RWPE2 (cell line): ENCODE results near the gene SOHLH1.

Experiments used
- ATAC-seq: fragments of 200-7000 bp; cut with Tn5 transposase; 3 replicates; pipeline ENCODE4 v1.9.1; 2021; ENCODE audit warnings: low read depth
- DNase-seq: peaks from one replicate; pipeline ENCODE4 v3.0.0-alpha.2; 2020; ENCODE audit warnings: low spot score
- H3K27ac ChIP-seq: fragments of 450-650 bp; 2 replicates; pipeline ENCODE4 v1.5.1; 2017; ENCODE audit warnings: mild to moderate bottlenecking; ENCODE audit not compliant: poor library complexity, severe bottlenecking
- H3K27me3 ChIP-seq: fragments of 250-450 bp; sonication (Bioruptor Pico); 2 replicates; pipeline ENCODE4 v1.5.1; 2021; ENCODE audit warnings: mild to moderate bottlenecking, moderate library complexity; ENCODE audit not compliant: insufficient read depth, poor library complexity, severe bottlenecking
- H3K36me3 ChIP-seq: fragments of 250-450 bp; sonication (Bioruptor Pico); 2 replicates; pipeline ENCODE4 v1.5.1; 2020; ENCODE audit warnings: low read depth, mild to moderate bottlenecking, moderate library complexity
- H3K4me1 ChIP-seq: fragments of 250-450 bp; sonication (Bioruptor Pico); 2 replicates; pipeline ENCODE4 v1.5.1; 2021; ENCODE audit warnings: mild to moderate bottlenecking, moderate library complexity; ENCODE audit not compliant: insufficient read depth, poor library complexity, severe bottlenecking
- H3K4me3 ChIP-seq: fragments of 250-450 bp; sonication (Bioruptor Pico); 2 replicates; pipeline ENCODE4 v1.5.1; 2021; ENCODE audit warnings: mild to moderate bottlenecking, moderate library complexity; ENCODE audit not compliant: severe bottlenecking
- H3K9me3 ChIP-seq: fragments of 250-450 bp; sonication (Bioruptor Pico); 2 replicates; pipeline ENCODE4 v1.5.1; 2021; ENCODE audit warnings: mild to moderate bottlenecking, moderate library complexity; ENCODE audit not compliant: severe bottlenecking
- TF ChIP-seq, protein P1 (sequence below): fragments of 450-650 bp; IDR thresholded peaks from one replicate; pipeline ENCODE4 v1.5.1; 2017; ENCODE audit warnings: mild to moderate bottlenecking, moderate library complexity; ENCODE audit not compliant: poor library complexity, severe bottlenecking

The SOHLH1 gene

DNA sequence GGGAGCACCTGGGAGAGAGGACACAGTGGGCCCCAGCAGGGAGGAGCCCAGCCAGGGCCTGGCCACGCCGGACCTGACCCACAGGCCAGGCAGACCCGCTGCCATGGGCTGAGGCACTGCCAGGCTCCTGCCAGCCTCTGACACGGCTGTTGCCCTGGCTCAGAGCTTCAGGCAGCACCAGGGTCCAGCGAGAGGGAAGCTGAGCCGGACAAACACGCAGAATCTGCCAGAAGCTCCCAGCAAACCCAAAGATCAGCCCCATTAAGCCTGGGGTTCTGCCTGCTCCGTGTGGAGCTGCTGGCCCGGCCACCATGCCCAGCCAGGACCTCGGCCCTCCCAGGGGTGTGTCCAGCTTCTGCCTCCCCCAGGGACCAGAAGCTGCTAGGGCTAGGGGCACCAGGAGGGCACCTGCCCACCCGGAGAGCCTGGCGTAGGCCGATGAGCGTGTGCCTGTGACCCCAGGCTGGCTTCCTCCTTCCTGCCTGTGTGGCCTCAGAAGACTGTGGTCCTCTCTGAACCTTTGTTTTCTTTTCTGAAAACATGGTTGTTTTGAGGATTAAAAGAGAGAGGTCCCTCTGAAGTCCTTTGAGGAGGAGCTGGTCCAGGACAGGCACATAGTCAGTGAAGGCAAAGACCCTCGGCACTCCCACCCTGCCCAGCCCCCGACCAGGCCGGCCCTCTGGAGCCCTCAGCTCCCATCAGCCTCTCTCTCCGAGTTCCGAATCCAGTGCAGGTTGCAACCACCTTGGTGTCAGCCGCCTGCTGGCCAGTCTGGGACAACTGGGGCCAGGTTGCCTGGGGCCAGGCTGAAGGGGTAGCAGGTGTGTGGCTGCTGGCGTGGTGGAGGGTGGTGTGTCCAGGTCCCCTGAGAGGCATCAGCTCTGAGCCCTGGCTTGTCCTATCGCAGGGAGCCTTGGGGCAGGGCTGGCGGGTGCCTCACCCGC lies 42.3 kb upstream of the SOHLH1 start:
- Histone ChIP-seq H3K9me3 (no peaks in the 10 kb centered on the region), H3K4me3 (no peak overlapping the region), H3K4me1 (no peaks in the 10 kb centered on the region), H3K27ac (no peak overlapping the region), H3K36me3 (no peaks in the 10 kb centered on the region), H3K27me3 (peaks cover 30% of the 10 kb centered on the region)
- TF ChIP-seq, protein P1, sequence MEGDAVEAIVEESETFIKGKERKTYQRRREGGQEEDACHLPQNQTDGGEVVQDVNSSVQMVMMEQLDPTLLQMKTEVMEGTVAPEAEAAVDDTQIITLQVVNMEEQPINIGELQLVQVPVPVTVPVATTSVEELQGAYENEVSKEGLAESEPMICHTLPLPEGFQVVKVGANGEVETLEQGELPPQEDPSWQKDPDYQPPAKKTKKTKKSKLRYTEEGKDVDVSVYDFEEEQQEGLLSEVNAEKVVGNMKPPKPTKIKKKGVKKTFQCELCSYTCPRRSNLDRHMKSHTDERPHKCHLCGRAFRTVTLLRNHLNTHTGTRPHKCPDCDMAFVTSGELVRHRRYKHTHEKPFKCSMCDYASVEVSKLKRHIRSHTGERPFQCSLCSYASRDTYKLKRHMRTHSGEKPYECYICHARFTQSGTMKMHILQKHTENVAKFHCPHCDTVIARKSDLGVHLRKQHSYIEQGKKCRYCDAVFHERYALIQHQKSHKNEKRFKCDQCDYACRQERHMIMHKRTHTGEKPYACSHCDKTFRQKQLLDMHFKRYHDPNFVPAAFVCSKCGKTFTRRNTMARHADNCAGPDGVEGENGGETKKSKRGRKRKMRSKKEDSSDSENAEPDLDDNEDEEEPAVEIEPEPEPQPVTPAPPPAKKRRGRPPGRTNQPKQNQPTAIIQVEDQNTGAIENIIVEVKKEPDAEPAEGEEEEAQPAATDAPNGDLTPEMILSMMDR = no peak
- DNase-seq = no peak
- ATAC-seq = no peak

DNA sequence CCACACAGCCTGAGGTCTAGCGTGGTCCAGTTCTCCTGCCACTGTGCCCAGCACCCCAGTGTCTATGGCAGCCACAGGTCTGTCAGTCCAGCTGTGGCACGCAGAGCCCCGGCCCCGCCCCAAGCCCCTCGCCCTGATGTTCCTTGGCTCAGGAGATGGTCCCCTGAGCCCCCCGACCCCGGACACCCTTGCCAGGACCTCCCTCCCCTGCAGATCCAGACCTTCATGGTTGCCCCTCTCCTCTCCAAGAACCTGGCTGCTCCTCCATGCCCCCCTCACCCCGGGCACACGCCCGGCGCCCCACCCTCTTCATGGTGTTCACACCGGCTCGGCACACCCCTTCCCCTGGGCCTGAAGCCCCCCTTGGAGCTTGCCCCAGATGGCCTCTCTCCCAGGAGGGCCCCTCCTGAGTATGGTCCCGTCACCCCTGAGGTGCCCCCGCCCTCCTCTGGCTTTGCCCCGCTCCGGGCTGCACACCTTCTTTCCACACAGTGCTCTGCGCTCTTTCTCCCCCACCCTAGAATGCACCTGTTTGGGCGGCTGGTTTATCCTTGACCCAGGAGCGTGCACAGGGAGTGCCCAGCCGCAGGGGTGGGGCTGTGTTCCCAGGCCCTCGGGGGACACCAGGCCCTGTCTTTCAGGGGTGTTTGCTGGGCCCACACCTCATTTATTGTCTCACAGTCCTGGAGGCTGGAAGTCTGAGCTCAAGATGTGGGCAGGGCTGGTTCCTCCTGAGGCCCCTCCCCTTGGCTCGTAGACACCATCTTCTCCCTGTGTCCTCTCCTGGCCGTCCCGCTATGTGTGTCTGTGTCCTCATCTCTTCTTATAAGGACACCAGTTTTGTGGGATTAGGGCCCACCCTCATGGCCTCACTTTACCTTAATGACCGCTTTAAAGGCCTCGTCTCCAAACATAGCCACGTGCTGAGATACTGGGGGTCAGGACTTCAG lies 40.3 kb upstream of the SOHLH1 start:
- ATAC-seq = no peak
- Histone ChIP-seq H3K4me1 (no peaks in the 10 kb centered on the region), H3K4me3 (no peak overlapping the region), H3K9me3 (no peaks in the 10 kb centered on the region), H3K27ac (no peak overlapping the region), H3K36me3 (no peaks in the 10 kb centered on the region), H3K27me3 (peaks cover 45% of the 10 kb centered on the region)
- TF ChIP-seq, protein P1 = no peak
- no peak for DNase-seq

DNA sequence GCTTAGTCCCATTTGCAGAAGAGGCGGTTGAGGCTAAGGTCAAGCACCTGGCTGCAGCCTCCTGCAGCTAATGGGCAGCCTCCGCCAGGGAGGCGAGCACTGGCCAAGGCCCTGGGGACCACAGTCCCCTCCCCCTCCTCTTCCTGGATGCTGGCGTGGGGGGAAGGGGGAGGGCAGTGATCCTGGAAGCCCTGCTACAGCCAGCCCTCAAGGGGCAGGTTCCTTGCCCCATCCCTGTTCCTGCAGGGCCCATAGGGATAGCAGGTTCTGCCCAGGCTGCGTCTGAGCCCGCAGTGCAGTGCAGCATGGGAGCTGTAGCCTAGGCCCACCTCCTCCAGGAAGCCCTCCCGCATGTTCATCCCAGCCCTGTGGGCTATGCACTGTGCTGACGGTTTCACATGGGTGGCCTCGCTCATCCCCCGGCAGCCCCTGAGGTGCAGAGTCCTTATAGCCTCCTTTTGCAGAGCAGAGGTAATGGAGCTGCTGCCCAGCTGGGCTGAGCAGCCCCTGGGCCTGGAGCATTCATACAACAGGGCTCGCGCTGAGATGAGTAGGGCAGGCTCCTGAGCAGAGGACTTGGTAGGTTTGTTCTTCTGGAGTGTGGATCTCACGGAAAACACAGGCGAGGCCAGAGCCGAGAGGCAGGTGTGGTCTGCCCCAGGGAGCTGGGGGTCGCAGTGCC lies 38.7 kb upstream of the SOHLH1 start:
- TF ChIP-seq, protein P1 = no peak
- H3K27me3 ChIP-seq = peaks cover 45% of the 10 kb centered on the region

DNA sequence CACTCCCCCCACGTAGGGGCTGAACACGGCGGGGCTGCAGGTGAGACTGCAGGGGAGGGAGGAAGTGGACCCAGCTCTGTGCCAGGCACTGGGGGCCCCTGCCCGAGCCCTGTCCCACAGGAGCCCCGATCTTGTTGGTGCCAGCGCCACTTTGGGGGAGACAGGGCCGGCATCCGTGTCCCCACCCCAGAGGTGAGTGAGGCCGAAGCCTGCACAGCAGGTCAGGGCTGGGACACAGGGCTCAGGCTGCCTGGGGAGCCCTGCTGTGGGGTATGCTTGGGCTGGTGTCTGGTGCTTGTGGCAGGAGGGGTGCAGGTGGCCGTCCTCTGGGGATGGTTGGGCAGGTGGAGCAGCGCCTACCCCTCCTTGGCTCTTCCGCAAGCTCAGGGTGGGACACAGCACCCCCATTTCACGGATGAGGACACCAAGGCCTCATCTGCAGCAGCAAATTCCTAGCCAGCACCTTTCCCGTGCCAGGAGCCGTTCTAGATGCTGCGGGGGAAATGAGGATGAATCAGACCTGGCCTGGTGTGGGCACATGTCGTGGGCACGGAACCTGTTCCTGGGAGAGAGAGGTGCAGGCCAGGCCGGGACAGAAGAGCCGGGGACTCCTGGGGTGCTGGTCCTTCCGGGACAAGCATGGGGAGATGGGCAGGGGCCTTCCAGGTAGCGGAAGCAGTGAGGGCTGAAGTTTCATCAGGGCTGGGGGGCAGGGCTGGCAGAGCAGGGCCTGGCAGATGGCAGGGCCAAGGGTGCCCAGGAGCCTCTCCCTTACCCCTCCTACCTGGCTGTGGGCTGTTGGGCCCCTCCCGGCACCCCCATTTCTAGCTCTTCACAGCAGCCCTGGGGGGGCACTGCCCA lies 37.9 kb upstream of the SOHLH1 start:
- Histone ChIP-seq H3K27me3 (peaks cover 45% of the 10 kb centered on the region), H3K36me3 (no peaks in the 10 kb centered on the region), H3K4me3 (no peak overlapping the region), H3K4me1 (no peaks in the 10 kb centered on the region), H3K27ac (no peak overlapping the region), H3K9me3 (no peaks in the 10 kb centered on the region)
- TF ChIP-seq, protein P1 = no peak
- ATAC-seq (no peak), DNase-seq (no peak)

More for the DNA sequence above, 38.7 kb upstream of the SOHLH1 start:
- Histone ChIP-seq H3K27ac (no peak overlapping the region), H3K9me3 (no peaks in the 10 kb centered on the region), H3K36me3 (no peaks in the 10 kb centered on the region), H3K4me3 (no peak overlapping the region), H3K4me1 (no peaks in the 10 kb centered on the region)
- DNase-seq (no peak), ATAC-seq (no peak)
